HEK293T (cell line): ENCODE results near the gene PRKAG1.

Source experiments
- CTCF ChIA-PET: fragments of 350-600 bp; formaldehyde crosslinking; extraction: SDS; loops from one replicate; lab custom pipeline; 2021; ENCODE audit warnings: antibody characterized with exemption, inconsistent platforms; lab: Yijun Ruan, JAX
- POLR2A ChIA-PET: fragments of 350-600 bp; formaldehyde crosslinking; extraction: SDS; loops from one replicate; lab custom pipeline; 2020; ENCODE audit warnings: antibody characterized with exemption, inconsistent platforms; lab: Yijun Ruan, JAX
- DNase-seq: peaks from one replicate; pipeline ENCODE4 v3.0.0; 2012; ENCODE audit warnings: mixed read lengths; ENCODE audit errors: extremely low spot score
- ARNT ChIP-seq: fragments of 450-650 bp; IDR thresholded peaks from 2 replicates; pipeline ENCODE4 v1.6.1; 2017; ENCODE audit warnings: mild to moderate bottlenecking
- BHLHE40 ChIP-seq: fragments of 450-650 bp; IDR thresholded peaks from 2 replicates; pipeline ENCODE4 v1.6.1; 2016; ENCODE audit warnings: mild to moderate bottlenecking, moderate library complexity, borderline replicate concordance
- CTBP1 ChIP-seq: fragments of 450-650 bp; IDR thresholded peaks from 2 replicates; pipeline ENCODE4 v1.6.1; 2016; ENCODE audit warnings: borderline replicate concordance
- ELF4 ChIP-seq: fragments of 450-650 bp; IDR thresholded peaks from 2 replicates; pipeline ENCODE4 v1.6.1; 2017; ENCODE audit warnings: antibody characterized with exemption
- FOXA1 ChIP-seq: fragments of 450-650 bp; IDR thresholded peaks from 2 replicates; pipeline ENCODE4 v1.6.1; 2016; ENCODE audit warnings: mild to moderate bottlenecking
- FOXK2 ChIP-seq: fragments of 450-650 bp; IDR thresholded peaks from 2 replicates; pipeline ENCODE4 v1.6.1; 2016; ENCODE audit warnings: mild to moderate bottlenecking
- FOXM1 ChIP-seq: fragments of 450-650 bp; IDR thresholded peaks from 2 replicates; pipeline ENCODE4 v1.6.1; 2017; ENCODE audit warnings: mild to moderate bottlenecking, borderline replicate concordance
- HDGF ChIP-seq: fragments of 450-650 bp; IDR thresholded peaks from 2 replicates; pipeline ENCODE4 v1.6.1; 2017; ENCODE audit warnings: antibody characterized with exemption, borderline replicate concordance
- L3MBTL2 ChIP-seq: fragments of 450-650 bp; conservative IDR thresholded peaks from 2 replicates; pipeline ENCODE4 v1.6.1; 2016; ENCODE audit warnings: mild to moderate bottlenecking
- LEF1 ChIP-seq: fragments of 450-650 bp; IDR thresholded peaks from 2 replicates; pipeline ENCODE4 v1.6.1; 2017; ENCODE audit warnings: mild to moderate bottlenecking, borderline replicate concordance
- NFRKB ChIP-seq: fragments of 450-650 bp; IDR thresholded peaks from 2 replicates; pipeline ENCODE4 v1.6.1; 2016; ENCODE audit warnings: mild to moderate bottlenecking, moderate library complexity
- SP1 ChIP-seq: fragments of 450-650 bp; IDR thresholded peaks from 2 replicates; pipeline ENCODE4 v1.6.1; 2017
- SUZ12 ChIP-seq: fragments of 450-650 bp; IDR thresholded peaks from 2 replicates; pipeline ENCODE4 v1.6.1; 2016; ENCODE audit warnings: mild to moderate bottlenecking
- TARDBP ChIP-seq: fragments of 450-650 bp; IDR thresholded peaks from 2 replicates; pipeline ENCODE4 v1.6.1; 2016
- ZNF384 ChIP-seq: fragments of 450-650 bp; IDR thresholded peaks from 2 replicates; pipeline ENCODE4 v1.6.1; 2016
- TF ChIP-seq, protein P1 (sequence below): fragments of 450-650 bp; IDR thresholded peaks from 2 replicates; pipeline ENCODE4 v1.6.1; 2016

Gene PRKAG1

GRCh38 chr12:48958049-48958388 lies 60.6 kb downstream of the PRKAG1 start:
- no peak for TF ChIP-seq L3MBTL2
- TF ChIP-seq SP1 = no peak
- TF ChIP-seq SUZ12 = no peak
- TF ChIP-seq NFRKB = no peak
- no peak for TF ChIP-seq FOXM1
- no peak for TF ChIP-seq FOXK2
- TF ChIP-seq CTBP1 = no peak
- TF ChIP-seq, protein P1, sequence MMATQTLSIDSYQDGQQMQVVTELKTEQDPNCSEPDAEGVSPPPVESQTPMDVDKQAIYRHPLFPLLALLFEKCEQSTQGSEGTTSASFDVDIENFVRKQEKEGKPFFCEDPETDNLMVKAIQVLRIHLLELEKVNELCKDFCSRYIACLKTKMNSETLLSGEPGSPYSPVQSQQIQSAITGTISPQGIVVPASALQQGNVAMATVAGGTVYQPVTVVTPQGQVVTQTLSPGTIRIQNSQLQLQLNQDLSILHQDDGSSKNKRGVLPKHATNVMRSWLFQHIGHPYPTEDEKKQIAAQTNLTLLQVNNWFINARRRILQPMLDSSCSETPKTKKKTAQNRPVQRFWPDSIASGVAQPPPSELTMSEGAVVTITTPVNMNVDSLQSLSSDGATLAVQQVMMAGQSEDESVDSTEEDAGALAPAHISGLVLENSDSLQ = no peak
- ChIA-PET POLR2A (interaction anchor here (0.7 to 1.9 kb wide), 10 partner anchors 11 to 172 kb away, joined by 3 to 17 read pairs (median 6); partner anchors contain the start of gene WNT10B), CTCF (interaction anchor here (1.0 to 1.1 kb wide), 4 partner anchors 16 to 72 kb away, joined by 3 to 4 read pairs (median 3); no protein-coding TSS in a partner anchor)
- no peak for DNase-seq

GRCh38 chr12:48957141-48958048 lies 61.2 kb downstream of the PRKAG1 start, which contains the start of gene ARF3:
ARF3 (minus strand) TSS chr12:48957487; CDS start chr12:48941095, 16,392 bp downstream.
- POLR2A ChIA-PET = interaction anchor here (0.6 to 1.9 kb wide), 26 partner anchors 9 to 174 kb away, joined by 3 to 17 read pairs (median 4); partner anchors contain the start of genes RND1, TUBA1B and WNT10B
- CTCF ChIA-PET = interaction anchor here (0.6 to 1.6 kb wide), 10 partner anchors 9 to 143 kb away, joined by 3 to 11 read pairs (median 3); no protein-coding TSS in a partner anchor
- peak; percentile 98 for DNase-seq
- TF ChIP-seq SP1 = peak; percentile 82
- TF ChIP-seq SUZ12 = no peak
- peak; percentile 44 for TF ChIP-seq ELF4
- TF ChIP-seq, protein P1 = 0 out of 2 replicates have a peak, but pooled peaks have one; percentile 4
- no peak for TF ChIP-seq HDGF
- no peak for TF ChIP-seq LEF1

DNA sequence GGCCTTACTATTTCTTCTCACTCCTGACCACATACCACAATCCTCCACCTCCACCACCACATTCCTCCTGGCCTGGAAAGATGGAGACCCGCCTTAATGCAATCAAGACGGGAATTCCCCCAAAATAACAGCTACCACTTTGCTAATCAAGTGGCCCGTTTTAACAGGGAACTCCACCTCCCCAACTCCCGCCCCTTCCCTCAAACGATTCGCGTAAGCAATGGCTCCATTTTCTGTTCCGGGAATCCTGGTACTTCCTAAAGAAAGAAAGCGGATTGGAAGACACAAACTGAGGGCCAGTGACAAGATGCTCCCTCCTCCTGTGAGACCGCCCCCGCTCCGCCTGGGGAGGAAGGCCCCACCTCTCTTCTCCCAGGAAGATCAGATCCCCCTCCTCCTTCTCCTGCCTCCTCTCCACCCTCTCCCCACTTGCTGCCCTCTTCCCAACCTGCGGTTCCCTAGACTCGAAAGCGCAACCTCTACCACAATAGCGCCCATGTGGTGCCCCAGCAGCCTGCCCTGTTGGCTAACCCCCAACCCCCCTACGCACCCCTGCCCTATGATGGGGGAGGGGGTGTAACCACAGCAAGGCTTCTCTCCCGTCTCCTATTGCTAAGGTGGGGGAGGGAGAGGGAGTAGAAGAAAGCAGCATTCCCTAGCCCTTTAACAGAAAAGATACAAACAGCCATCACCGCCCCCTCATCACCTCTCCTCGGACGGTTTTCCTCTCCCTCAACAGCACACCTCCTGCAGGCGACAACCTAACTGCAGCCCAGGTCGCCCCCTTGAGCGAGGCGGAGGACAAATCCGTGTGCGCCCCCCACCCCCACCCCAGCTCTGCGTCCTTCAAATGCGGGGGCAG lies 62.1 kb downstream of the PRKAG1 start:
- peak; percentile 83 for DNase-seq
- TF ChIP-seq LEF1 (no peak), FOXA1 (no peak), HDGF (no peak), ELF4 (no peak), FOXM1 (no peak), L3MBTL2 (no peak), FOXK2 (no peak), ARNT (no peak), NFRKB (no peak), ZNF384 (no peak), SP1 (no peak), SUZ12 (no peak), BHLHE40 (no peak), TARDBP (no peak), CTBP1 (no peak)
- TF ChIP-seq, protein P1 = no peak
- POLR2A ChIA-PET = interaction anchor here (0.7 to 1.9 kb wide), 14 partner anchors 10 to 175 kb away, joined by 3 to 17 read pairs (median 4); partner anchors contain the start of genes RND1, TUBA1B and WNT10B
- CTCF ChIA-PET = interaction anchor here (0.8 to 1.6 kb wide), 6 partner anchors 10 to 142 kb away, joined by 3 to 11 read pairs (median 4); no protein-coding TSS in a partner anchor

DNA sequence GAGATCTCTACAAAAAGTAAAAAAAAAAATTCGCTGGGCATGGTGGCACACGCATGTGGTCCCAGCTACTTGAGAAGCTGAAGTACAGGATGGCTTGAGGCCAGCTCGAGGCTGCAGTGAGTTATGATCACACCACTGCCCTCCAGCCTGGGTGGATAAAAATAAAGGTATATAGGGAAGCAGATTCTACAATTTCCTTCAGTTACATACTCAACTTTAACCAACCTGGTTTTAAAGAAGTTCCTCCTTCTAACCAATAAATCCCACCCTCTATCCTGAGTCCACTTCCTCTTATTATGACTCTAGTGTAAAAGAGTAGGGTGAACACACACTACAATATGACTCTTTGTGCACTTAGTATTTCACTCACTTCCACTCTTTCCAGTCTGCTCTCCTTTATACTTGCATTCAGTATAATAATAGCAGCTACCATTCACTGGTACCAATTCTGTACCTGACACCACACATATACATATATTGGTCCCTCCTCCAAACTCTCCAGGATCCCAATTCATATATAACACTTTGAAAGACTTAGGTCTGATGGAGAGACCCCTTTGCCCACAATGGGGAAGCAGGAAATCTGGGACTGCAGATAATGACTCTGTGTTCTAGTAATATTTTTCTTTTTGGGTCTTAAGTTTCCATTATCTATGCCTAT lies 63.6 kb downstream of the PRKAG1 start:
- ChIA-PET POLR2A (no interaction called here), CTCF (interaction anchor here (0.6 kb wide), 1 partner anchor 145 kb away, joined by 3 read pairs; no protein-coding TSS in a partner anchor)
- DNase-seq = no peak
- no peak for TF ChIP-seq SUZ12

- CTCF ChIA-PET = interaction anchor here (0.6 kb wide), 1 partner anchor 34 kb away, joined by 3 read pairs; no protein-coding TSS in a partner anchor
- POLR2A ChIA-PET = no interaction called here
- TF ChIP-seq ARNT (no peak), SP1 (no peak), FOXM1 (no peak), NFRKB (no peak), LEF1 (no peak), ZNF384 (no peak), CTBP1 (no peak), BHLHE40 (no peak), TARDBP (no peak), FOXA1 (no peak), HDGF (no peak), SUZ12 (no peak), ELF4 (no peak), FOXK2 (no peak), L3MBTL2 (no peak)
- TF ChIP-seq, protein P1 = no peak
- DNase-seq = no peak
Measured at GRCh38 chr12:48954061-48954460, 64.5 kb downstream of the PRKAG1 start.
